ENCODE data around the gene ABHD17A. TPM values are rescaled to one million over a fixed set of nuclear protein-coding genes. Genes with fewer than 3 reads are reported as not detected.

ABHD17A gene
- total and polyA plus RNA-seq, 9 of the 15 experiments (the other 6 are each of a cell fraction or from before 2014, with no cell fraction given) = 0.04 to 135 (median 21.8) TPM; not detected in 1

GRCh38 chr19:1859331-1859781, 25.9 kb downstream of the ABHD17A start (continued):
- TF ChIP-seq RBBP5 (IDR thresholded peaks at IDR 0.05; ENCODE audit: borderline replicate concordance, insufficient read depth, low read length, poor library complexity, severe bottlenecking) (peak; percentile 17), ZNF3 (CRISPR knock-in tag; IDR thresholded peaks at IDR 0.05) (no peak), HNRNPL (IDR thresholded peaks at IDR 0.05; ENCODE audit: low read depth, low read length) (no peak), ZNF551 (CRISPR knock-in tag; IDR thresholded peaks at IDR 0.05) (no peak), KDM2B (CRISPR knock-in tag; IDR thresholded peaks at IDR 0.05) (no peak), SIX5 (IDR thresholded peaks at IDR 0.05; ENCODE audit: borderline replicate concordance in 1 of 2, insufficient read depth in 1 of 2, low read depth in 1 of 2, low read length in 2 of 2) (no peak), SIRT6 (IDR thresholded peaks at IDR 0.05; ENCODE audit: low read depth, low read length) (no peak), PHF21A (IDR thresholded peaks at IDR 0.05; ENCODE audit: borderline replicate concordance, low read depth) (no peak)
- TF ChIP-seq, protein P1, sequence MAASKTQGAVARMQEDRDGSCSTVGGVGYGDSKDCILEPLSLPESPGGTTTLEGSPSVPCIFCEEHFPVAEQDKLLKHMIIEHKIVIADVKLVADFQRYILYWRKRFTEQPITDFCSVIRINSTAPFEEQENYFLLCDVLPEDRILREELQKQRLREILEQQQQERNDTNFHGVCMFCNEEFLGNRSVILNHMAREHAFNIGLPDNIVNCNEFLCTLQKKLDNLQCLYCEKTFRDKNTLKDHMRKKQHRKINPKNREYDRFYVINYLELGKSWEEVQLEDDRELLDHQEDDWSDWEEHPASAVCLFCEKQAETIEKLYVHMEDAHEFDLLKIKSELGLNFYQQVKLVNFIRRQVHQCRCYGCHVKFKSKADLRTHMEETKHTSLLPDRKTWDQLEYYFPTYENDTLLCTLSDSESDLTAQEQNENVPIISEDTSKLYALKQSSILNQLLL (CRISPR knock-in tag; IDR thresholded peaks at IDR 0.05; ENCODE audit: borderline replicate concordance) = no peak
- TF ChIP-seq, protein P2, sequence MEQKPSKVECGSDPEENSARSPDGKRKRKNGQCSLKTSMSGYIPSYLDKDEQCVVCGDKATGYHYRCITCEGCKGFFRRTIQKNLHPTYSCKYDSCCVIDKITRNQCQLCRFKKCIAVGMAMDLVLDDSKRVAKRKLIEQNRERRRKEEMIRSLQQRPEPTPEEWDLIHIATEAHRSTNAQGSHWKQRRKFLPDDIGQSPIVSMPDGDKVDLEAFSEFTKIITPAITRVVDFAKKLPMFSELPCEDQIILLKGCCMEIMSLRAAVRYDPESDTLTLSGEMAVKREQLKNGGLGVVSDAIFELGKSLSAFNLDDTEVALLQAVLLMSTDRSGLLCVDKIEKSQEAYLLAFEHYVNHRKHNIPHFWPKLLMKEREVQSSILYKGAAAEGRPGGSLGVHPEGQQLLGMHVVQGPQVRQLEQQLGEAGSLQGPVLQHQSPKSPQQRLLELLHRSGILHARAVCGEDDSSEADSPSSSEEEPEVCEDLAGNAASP (IDR thresholded peaks at IDR 0.05) = no peak

All from K562 (cell line).